Stimulated activated CD8-positive, alpha-beta memory T cell treated with anti-CD3 and anti-CD28 coated beads, Interleukin-7, amount 100 ng/mL, for 4 hours (primary cell): ENCODE measurements around the gene TNFSF11.
"Not testable (repeated sequence)": the region's sequence is repeated elsewhere in the genome, so short reads cannot be mapped to it uniquely, and the experiment has no call there.

Experiments used
- DNase-seq, 2 donors: peaks; one replicate each; pipeline ENCODE4 v3.0.0-alpha.2; 2020; ENCODE audit warnings: low read depth in 2 of 2

TNFSF11 gene, protein sequence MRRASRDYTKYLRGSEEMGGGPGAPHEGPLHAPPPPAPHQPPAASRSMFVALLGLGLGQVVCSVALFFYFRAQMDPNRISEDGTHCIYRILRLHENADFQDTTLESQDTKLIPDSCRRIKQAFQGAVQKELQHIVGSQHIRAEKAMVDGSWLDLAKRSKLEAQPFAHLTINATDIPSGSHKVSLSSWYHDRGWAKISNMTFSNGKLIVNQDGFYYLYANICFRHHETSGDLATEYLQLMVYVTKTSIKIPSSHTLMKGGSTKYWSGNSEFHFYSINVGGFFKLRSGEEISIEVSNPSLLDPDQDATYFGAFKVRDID

DNA sequence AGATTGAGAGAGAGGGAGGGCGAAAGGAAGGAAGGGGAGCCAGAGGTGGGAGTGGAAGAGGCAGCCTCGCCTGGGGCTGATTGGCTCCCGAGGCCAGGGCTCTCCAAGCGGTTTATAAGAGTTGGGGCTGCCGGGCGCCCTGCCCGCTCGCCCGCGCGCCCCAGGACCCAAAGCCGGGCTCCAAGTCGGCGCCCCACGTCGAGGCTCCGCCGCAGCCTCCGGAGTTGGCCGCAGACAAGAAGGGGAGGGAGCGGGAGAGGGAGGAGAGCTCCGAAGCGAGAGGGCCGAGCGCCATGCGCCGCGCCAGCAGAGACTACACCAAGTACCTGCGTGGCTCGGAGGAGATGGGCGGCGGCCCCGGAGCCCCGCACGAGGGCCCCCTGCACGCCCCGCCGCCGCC, at the start of gene TNFSF11:
TNFSF11 (plus strand) TSS at position 142 of the 400 bp plus-strand sequence; CDS start at position 294, 152 bp downstream.
- peak in 1 of 2 donors; percentile 5 for DNase-seq

DNA sequence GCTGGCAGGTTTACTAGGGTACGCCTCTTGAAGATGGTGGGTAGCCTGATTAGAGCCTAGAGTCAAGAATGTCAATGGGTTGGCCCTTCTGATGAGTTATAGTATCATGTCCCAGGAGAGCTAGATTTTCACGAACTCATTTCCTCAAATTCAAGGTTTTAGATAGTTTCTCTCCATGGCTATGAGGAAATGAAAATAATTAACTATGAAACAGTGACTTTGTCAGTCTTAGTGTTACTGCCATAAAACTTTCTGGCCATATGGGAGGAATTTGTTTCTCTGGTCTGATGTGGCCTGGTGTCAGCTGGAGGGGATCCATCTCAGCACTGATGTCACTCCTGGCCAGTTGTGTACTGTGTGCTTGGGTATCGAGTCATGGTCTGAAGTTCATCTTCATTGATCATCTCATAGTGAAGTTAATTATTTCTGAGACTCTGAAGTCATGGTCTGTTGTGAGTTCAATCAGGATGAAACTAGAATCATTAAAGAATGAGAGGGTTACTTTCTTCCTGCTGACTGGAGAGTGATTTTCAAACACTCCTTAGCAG, 49.4 kb upstream of the TNFSF11 start:
- no peak for DNase-seq

- no peak for DNase-seq
Observed at GRCh38 chr13:42525035-42525504, 48.9 kb upstream of the TNFSF11 start.

DNA sequence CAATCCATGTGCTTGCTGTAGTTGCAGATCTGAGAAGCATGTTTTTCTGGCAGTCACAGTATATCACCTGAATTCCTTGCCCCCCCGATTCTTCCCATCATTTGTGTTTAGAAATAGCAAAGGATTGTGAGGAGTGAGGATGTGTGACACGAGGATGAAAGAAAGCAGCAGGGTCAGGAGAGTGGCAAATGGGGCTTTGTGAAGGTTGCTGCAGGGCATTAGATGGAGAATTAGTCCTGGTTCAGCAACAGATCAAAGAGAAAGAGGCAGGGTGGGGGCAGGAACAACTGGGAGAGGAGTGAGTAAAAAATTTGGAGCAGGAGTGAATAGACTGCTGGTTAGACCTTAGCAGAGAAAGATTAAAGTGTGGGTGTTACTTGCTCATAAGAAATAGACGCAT, 47.7 kb upstream of the TNFSF11 start:
- DNase-seq: no peak

DNA sequence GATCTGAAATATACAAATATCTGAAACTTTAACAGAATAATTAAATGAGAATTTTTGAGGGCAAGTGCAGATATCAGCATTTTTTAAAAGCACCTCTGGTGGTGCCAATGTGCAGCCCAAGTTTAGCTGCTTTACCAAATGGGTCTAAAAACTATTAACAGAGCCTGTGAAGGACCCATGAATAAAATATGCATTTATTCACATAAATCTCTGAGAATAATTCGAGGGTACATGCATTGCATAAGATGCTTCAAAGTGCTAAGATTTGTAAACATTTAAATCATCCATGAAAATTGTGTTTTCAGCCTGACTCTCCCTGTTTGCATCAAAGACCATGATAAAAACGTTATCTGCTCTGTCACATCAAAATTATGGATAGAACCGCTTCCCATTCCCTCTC, 47.1 kb upstream of the TNFSF11 start:
- DNase-seq: no peak

DNA sequence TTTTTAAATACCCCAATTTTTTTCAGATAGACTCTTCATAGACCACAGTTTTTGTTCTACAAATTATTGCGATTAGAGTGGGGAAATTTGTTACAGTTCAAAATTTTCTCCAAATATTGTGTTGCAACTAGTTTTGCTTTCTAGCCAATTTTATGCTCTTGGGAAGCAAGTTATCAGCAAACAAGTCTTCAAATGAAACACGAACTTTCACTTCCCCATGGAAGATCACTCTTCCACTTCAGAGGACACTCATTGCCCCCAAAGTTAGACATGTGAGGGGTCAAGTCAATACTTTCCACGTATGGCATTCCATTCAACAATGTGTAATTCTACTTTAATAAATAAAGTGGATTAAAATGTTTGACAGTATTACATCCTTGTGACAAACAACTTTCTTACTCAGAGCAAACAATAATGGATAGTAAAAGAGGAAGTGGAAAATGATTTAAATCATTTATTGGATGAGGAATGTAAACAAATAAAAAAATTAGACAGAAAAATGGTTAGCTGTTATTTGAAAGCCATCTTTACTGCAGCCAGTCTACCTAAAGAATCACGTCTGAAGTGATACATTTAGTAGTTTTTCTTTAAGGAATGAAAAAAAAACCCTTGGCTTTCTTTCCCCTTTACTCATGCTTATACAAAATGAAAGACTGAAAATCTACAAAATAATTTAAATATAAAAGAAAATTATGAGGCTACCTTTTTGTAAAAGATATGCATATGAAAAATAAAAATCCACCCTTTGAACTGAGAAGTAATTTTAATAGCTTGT, 41.2 kb upstream of the TNFSF11 start:
- DNase-seq: no peak

DNA sequence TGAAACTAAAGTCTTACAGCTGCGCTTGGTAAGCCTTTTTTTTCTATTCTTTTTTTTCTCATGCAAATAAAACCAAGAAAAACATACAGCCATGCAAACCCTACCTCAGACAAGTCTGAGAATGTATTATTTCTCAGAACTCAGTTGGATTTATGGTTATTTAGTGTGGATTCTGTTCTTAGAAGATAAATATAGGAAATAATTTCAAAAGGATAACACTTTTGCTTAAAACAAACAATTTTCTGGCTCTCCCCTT, 40.7 kb upstream of the TNFSF11 start:
- no peak for DNase-seq

DNA sequence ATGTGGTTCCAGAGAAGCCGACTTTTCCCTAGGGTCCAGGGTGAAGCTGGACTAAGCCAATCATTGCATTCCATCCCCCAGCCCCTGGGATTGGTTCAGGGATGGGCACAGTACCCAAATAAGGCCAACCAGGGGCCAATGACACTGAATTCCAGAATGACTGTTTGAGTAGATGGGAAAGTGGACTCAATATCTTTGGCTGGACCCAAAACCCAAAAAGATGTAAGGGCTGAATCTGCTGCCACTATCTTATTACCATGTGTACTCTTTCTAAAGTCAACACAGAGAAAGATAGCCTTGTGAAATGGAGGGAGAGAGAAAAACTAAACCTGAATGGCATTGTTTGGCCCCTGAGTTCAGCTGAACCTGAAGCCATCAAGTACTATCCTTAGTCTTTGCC, 39.2 kb upstream of the TNFSF11 start:
- DNase-seq: no peak

DNA sequence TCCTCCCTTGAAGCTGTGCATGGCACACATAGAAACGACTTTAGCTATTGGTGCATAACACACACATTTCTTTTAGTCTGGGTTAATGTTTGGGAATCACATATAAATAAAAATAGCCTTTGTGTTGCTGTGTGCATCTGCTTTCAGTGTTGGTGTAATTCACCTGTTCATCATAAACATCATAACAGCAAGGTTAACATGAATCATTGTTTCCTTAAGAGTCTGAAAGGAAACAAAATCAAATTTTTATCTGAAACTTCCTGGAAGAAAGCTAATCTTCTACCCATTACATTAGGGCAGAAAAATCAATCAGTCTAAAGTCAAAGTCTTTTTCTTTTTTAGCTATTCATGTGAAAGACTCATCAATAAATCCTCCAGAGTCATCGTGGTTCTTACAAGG, 35.0 kb upstream of the TNFSF11 start:
- no peak for DNase-seq

- no peak for DNase-seq
Observed at GRCh38 chr13:42539670-42540069, 34.3 kb upstream of the TNFSF11 start.

- DNase-seq: no peak
Observed at GRCh38 chr13:42543215-42543797, 30.6 kb upstream of the TNFSF11 start.

GRCh38 chr13:42544246-42544926, 29.6 kb upstream of the TNFSF11 start:
- DNase-seq: no peak

GRCh38 chr13:42545842-42546241, 28.1 kb upstream of the TNFSF11 start:
- no peak for DNase-seq

DNA sequence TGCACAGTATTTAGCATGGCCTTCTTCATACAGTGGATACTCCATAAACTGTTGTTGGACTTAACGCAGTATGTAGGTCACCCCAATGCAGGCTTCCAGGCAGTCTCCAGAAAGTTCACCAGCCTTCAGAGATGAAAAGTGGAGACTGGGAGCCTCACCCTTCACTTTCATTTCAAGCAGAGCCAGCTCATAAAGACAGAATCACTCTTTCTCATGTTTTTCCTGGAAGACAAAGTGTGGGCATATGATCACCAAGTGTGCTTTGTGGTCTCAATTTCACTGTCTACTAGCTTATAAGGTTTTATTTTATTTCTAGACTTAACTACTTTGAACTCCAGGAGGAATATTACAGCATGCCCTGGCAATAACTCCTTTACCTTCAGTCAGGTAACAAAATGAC, 26.3 kb upstream of the TNFSF11 start:
- DNase-seq: no peak

GRCh38 chr13:42548731-42549551, 25.0 kb upstream of the TNFSF11 start:
- DNase-seq: no peak

DNA sequence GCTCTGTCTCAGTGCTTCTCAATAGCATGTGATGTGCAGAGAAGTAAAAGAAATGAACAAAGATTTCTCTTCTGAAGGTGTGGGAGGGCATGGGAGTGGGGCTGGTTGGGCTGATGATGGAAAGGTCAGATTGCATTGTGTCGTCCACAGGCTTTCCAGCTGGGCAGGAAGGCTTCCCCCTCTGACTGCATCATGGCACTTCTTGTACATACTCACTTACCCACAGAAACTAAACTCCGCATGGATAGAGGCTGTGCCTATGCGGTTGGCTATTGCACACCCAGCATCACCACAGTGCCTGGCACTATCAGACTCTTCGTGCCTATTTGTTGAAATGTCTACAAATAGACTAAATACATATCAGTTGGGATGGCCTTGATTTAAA, 24.4 kb upstream of the TNFSF11 start:
- DNase-seq: no peak

DNA sequence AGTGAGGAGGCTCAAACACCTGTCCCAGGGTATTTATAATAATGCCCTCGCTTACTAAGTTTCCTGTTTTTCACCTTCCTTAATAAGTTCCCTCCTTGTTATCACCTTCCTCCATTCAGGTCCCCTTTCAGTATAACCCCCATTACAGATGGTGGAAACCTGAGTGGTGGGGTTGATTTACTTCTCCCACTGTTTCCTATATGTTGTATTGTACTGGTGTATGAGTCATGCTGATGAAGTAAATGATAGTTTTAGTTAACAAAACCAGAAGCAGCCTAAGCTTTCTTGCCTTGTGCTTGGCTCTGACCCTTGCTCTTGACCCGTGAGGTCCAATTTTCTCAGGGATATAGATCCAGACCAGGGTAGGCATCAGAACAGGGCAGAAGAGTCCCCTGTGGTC, 22.3 kb upstream of the TNFSF11 start:
- no peak for DNase-seq

GRCh38 chr13:42553098-42554046, 20.6 kb upstream of the TNFSF11 start:
- no peak for DNase-seq

DNA sequence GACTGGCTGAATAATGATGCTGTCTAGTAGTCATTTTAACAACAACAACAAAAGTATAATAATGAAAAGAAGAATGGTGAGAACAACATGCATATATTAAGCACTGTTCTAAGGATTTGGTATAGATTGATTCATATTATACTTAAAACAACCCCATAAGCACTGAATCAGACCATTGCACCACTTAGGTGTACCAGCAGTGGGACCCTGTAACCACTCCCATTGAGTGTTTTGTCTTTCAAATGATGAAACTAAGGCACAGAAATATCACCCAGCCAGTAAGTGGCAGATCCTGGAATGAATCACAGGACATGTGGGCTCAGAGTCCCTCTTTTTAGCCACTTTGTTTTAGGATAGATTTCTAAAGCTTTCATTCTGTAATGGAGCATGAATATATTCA, 14.9 kb upstream of the TNFSF11 start:
- no peak for DNase-seq

GRCh38 chr13:42559573-42560218, 14.3 kb upstream of the TNFSF11 start:
- not testable (repeated sequence) for DNase-seq
